Hematopoietic multipotent progenitor cell (in vitro differentiated cells): ENCODE results near the gene PDPK1. TPM values are rescaled to one million over a fixed set of nuclear protein-coding genes. Genes with fewer than 3 reads are reported as not detected.

ENCODE experiments used
- DNase-seq, 3 donors: peaks; one replicate each; pipeline ENCODE4 v3.0.0-alpha.2; 2011 to 2015; ENCODE audit warnings: low read depth in 2 of 3, low spot score in 2 of 3
- total RNA-seq: library from RNA; depleted of rRNA; stranded (reverse); fragments of >200 nt; gene quantifications from one replicate; pipeline ENCODE4 v1.2.3, GENCODE V29; 2012

Gene PDPK1
- total RNA-seq, result 21.5 TPM

DNA sequence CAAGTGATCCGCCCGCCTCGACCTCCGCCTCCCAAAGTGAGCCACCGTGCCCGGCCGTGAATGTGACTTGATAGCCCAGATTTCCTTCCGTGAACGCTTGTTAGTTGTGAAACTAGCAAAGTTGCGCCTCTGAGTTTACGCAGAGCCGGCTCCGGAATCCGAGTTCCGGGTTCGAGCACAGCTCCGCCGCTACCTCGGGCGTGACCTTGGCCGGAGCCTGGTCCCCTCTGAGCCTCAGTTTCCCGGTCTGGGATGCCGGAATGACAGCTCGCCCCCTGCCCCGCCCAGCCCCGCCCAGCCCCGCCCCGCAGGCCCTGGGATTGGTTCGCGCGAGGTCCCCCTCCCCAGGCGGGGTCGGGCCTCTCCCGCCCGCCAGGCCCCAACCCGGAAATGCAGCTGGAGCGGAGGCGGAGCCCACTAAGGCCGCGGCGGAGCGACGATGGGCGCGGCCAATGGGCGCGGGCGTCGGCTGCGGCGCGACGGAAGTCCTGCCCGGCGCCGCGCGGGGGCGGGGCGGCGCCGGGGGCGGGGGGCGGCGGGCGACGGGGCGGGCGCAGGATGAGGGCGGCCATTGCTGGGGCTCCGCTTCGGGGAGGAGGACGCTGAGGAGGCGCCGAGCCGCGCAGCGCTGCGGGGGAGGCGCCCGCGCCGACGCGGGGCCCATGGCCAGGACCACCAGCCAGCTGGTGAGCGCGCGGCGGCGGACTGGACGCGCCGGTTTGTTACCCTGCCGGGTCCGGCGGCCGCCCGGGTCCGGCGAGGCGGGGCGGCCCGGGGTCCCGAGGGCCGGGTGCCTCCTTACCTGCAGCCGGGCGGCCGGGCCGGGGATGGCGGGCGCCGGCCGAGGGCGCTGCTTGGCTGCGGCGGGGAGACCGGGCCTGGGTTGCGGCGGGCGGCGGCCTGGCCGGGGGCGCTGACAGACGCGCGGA lies at the start of gene PDPK1:
PDPK1 (plus strand) TSS at position 571 of the 929 bp plus-strand sequence; CDS start at position 663, 92 bp downstream.
- DNase-seq, result peak; percentile 83 to 97 (median 93)

DNA sequence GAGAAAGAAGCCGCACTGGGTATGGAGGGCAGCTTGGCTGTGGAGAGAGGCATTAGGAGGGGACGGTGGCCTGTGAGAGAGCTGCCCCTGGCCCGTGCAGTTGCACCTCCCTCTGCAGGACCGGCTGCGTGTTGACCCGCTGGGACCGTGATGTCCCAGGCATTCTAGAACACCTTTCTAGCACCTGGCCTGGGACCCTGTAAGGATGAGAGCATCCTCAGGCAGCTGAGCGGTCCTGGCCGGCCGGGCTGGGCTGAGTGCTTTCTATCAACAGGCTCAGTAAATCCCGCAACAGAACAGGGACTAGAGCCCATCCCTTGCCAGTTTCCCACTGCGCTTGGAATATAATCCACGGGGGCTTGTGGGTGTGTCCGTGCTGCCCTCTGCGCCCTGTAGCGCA lies 48.2 kb upstream of the PDPK1 start:
- no peak for DNase-seq

DNA sequence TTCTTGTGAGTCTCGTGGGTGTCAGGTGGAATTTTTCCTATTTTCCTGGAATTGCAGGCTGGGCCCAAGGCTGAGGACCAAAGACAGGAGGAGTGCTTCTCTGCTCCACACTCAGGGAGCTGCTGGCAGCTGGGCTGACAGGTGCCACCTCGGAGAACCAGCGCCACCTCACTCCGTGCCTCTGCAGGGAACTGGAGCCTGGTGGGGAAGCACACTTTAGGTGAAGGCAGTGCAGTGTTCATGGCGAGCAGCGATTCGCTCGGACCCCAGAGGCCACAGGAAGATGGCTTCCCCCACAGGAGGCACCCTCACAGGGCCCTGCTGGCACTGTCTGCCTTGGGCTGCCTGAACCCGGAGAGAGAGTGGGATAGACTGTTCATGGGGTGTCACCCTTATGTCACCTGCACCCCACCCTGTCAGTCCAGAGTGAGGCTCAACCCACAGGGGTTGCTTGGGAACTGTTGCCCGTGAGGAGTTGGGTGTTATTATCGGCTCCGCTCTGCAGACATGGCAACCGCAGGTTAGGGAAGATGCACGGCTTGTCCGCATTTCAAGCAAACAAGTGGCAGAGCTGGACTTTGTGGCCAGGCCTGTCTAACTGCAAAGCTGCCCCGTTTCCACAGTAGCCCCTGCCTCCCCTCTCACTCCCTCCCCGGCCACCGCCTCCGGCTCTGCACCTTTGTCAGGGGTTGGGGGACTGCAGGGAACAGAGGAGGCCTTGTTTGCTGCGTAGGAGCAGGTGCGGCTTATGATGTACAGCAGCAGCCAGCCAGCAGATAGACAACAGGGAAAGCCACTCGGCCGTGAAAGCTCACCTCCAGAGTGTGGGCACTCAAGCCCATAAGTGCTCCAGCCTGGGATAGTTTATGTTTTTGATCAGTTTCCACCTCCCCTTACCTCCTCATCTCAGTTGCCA lies 47.4 kb upstream of the PDPK1 start:
- DNase-seq, result no peak

DNA sequence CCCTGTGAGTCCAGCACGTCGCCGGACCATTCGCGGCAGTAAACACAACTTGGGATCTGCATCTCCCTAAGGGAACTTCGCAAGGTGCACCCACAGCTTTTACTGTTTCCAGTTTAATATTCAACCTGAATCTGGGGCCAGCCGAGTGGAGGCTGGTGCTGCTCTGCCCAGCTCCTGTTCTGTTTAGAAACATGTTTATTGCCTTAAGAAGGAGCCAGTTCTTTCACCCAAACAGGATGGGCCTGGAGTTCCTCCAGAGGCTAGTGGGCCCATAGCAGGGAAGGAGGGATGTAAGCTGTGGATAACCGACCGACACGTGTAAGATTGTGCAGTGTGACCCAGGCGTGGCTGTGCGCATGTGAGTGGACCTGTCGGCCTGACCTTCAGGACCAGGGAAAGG lies 45.5 kb upstream of the PDPK1 start:
- DNase-seq, result no peak

DNA sequence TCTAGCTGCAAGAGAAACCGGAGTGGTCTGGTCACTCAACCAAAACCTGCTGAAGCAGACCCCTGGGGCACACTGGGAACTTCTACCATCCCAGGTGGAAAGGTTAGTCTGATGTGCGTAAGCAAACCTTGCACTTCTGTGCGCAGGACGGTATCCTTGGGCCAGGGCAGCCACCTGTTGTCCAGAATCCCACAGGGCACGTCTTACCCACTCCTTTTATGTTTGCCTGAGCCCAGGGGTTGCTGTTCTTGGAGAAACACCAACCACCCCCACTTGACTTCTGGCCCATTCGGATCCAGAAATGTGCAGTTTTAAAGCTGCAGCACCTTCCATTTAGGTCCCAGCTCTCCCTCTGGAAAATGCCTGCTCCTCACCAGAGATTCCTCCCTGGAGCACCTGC lies 44.2 kb upstream of the PDPK1 start:
- no peak for DNase-seq

DNA sequence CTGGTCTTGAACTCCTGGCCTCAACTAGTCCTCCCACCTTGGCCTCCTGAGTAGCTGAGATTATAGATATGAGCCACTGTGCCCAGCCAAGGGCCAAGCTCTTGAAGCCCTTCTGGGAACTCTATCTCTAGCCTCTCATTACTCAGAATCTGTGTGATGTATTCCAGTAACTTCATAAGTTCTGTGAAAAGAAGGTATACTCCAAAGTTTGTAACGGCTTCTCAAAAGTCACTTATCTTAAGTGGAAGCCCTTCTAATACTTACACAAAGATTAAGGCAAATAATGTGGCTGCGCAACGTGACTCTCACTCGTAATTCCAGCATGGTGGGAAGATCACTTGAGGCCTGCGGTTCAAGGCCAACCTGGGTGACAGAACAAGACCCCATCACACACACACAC lies 43.2 kb upstream of the PDPK1 start:
- no peak for DNase-seq

DNA sequence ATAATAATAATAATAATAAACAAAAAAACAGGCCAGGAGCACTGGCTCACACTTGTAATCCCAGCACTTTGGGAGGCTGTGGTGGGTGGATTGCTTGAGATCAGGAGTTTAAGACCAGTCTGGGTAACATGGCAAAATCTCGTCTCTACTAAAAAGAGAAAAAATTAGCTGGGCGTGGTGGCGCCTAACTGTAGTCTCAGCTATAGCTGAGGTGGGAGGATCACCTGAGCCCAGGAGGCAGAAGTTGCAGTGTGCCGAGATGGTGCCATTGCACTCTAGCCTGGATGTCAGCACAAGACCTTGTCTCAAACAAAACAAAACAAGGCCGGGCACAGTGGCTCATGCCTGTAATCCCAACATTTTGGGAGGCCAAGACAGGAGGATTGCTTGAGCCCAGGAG lies 42.8 kb upstream of the PDPK1 start:
- DNase-seq, result no peak

DNA sequence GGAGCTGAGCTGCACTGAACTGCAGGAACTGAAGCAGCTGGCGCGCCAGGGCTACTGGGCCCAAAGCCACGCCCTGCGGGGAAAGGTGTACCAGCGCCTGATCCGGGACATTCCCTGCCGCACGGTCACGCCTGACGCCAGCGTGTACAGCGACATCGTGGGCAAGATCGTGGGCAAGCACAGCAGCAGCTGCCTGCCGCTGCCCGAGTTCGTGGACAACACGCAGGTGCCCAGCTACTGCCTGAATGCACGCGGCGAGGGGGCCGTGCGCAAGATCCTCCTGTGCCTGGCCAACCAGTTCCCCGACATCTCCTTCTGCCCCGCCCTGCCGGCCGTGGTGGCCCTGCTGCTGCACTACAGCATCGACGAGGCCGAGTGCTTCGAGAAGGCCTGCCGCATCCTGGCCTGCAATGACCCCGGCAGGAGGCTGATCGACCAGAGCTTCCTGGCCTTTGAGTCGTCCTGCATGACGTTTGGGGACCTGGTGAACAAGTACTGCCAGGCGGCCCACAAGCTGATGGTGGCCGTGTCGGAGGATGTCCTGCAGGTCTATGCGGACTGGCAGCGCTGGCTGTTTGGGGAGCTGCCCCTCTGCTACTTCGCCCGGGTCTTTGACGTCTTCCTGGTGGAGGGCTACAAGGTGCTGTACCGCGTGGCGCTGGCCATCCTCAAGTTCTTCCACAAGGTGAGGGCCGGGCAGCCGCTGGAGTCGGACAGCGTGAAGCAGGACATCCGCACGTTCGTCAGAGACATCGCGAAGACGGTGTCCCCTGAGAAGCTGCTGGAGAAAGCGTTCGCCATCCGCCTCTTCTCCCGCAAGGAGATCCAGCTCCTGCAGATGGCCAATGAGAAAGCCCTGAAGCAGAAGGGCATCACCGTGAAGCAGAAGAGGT lies 41.4 kb upstream of the PDPK1 start:
- no peak for DNase-seq

DNA sequence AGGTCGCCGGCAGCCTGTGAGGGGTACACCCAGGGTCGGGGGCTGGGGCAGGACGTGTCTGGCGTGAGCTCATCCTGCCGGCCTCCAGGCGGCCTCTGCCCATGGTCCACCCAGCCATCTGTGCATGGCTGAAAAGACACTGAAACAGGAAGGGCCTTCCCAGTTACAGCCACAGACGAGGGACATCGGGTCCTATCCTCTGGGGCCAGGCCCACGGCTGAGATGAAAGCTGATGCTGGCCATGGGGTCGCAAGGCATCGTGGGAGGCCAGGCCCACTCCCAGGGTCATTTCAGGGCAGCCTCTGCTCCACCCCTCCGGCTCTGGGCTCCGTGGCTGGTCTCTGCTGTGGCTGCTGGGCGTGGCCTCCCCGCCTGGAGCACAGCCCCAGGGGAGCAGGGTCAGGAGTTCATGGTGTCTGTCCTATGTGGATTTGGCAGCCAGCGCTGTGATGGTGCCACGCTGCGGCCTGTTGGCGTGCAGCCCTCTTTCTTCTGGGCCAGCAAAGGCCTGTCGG lies 40.6 kb upstream of the PDPK1 start:
- no peak for DNase-seq

DNA sequence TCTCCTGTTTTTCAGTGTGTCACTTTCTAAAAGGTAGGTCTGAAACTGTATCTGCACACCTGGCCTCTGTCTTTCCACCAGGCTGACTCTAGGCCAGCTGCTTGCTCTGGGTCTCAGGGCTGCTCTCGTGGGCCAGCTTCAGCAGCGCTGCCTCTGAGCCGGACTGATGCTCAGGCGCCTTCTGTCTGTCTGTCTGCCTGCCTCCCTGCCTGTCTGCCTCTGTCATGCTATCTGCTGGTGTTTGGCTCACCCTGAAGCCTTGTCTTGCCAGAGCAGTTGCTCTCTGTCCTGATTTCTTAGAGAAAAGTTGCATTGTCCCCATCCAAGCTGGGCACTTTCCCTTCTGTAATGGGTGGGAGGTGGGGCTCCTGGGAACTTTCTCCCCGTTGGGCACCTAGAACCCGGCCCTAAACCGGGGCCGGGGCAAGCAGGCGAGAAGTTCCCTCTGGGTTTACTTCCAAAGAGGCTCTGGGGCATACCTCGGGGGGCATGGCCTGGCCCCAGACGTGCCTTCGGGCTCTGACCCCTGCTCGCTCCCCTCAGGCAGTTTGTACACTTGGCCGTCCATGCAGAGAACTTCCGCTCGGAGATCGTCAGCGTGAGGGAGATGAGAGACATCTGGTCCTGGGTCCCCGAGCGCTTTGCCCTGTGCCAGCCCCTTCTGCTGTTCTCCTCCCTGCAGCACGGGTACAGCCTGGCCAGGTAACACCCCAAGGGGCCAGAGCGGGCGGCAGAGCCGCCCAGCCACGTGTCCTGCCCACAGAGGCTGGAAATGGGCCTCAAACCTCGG lies 39.9 kb upstream of the PDPK1 start:
- DNase-seq, result no peak

DNA sequence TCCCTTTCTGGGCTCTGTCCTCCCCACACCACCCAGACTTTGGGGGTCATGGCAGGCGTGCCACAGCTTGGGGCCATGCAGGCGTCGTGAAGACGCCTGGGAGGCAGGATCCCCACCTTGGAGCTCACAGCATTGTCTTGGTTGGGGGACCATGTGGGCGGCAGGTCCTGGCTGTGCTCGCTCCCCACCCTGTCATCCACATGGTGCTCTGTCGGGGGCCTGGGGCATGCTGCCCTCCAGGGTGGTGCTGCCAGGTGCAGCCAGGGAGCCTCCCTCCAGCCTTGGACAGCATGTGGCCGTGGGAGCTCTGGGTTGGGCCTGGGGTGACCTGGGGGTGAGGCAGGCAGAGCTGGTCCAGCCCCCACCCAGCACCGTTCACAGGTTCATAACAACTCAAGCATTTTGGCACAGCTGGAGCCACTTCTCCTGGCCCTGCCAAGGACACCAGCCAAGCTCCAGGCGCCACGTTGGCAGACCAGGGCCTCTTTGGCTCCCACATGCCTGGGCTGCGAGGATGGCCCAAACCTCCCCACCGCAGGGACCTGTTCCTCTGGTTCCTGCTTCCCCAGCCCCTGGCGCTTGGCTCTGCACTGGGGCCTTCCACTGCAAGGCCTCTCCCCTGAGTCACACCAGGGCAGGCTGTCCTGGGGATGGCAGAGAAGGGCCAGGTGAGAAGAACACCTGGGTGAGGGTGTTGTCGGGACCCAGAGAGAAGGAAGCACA lies 39.1 kb upstream of the PDPK1 start:
- DNase-seq, result no peak

DNA sequence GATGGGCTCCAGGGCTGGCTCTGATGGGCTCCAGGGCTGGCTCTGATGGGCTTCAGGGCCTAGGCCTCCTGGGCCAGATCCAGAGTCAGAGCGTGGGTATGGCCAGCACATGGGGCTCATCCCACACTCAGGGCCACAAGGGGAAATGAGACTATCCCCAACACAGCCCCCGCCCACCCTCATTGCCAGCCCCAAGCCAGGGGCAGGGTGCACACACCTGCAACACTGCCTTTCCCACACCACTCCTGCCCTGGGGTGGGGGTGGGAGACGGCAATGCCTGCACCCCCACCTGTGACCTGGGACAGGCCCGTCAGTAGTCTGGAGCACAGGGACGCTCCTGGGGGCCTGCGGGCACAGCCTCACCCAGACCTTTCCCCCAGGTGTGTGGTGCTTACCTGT lies 38.4 kb upstream of the PDPK1 start:
- no peak for DNase-seq

DNA sequence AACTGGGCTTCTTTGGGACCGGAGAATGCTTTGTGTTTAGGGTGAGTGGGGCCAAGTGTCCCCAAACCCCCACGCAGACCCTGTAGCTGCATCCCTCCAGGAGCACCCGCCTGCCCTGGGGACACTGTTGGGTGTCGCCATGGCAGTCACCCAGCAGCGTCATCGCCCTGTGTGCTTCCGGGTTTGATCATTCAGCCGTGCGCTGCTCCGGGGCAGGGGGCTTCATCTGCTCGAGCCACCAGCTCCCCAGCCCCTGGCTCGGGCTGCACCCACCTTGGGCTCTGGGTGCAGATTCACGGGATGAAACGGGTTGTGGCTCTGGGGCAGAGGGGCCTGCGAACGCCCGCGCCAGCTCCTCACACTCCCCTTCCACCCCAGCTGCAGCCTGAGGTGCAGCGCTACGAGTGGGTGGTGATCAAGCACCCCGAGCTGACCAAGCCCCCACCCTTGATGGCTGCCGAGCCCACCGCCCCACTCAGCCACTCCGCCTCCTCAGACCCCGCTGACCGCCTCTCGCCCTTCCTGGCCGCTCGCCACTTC lies 37.9 kb upstream of the PDPK1 start:
- DNase-seq, result no peak

DNA sequence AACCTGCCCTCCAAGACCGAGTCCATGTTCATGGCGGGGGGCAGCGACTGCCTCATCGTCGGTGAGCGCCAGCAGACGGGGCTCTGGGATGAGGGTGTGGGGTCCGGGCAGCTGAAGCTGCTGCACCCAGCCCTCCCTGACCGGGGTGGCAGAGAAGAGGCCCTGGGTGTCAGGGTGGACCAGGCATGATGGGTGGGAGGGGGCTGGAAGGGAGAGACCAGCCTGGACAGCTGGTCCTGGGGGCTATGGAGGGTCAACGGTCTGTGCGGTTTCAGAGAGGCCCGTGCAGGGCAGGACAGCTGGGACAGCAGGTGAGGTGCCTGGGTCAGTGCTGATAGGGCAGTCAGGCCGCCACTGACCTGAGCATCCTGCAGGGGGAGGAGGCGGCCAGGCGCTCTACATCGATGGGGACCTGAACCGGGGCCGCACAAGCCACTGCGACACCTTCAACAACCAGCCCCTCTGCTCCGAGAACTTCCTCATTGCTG lies 37.3 kb upstream of the PDPK1 start:
- no peak for DNase-seq

DNA sequence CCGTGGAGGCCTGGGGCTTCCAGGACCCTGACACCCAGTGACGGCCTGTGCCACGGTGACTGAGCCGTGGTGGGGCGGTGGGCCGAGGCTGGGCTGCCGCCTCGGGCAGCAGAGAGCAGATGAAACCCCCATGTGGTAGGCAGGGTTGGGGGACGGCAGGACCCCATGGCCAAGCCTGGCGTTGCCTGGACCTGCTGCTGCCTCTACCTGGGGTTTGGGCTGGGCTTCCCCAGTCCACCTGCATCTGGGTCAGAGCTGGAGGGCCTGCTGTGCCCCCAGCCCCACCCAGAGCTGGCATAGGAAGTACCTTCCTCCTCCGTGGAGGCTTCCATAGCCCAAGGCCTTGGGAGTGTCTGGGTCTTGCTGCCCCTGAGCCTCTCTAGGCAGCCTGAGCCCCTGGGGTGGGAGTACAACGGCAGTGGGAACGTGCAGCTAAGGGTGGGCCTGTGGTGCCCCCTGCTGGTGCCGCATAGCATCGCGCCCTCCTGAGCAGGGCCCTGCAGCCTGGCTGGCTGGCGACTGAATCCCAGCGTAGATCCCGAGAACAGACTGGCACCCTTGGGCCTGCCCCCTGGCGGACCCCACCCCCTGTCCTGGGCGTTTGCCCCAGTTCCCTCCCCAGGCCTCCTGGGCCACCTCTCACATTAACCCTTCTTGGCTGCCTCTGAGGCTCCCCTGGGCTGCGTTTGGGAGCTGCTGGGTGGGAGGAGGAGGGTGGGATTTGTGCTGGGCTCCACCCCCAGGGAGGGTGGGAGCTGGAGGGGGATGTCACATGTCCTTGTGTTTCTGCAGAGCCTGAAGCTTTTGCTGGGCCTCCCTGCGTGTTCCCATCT lies 36.7 kb upstream of the PDPK1 start:
- DNase-seq, result peak; percentile 72 to 86 (median 82)

DNA sequence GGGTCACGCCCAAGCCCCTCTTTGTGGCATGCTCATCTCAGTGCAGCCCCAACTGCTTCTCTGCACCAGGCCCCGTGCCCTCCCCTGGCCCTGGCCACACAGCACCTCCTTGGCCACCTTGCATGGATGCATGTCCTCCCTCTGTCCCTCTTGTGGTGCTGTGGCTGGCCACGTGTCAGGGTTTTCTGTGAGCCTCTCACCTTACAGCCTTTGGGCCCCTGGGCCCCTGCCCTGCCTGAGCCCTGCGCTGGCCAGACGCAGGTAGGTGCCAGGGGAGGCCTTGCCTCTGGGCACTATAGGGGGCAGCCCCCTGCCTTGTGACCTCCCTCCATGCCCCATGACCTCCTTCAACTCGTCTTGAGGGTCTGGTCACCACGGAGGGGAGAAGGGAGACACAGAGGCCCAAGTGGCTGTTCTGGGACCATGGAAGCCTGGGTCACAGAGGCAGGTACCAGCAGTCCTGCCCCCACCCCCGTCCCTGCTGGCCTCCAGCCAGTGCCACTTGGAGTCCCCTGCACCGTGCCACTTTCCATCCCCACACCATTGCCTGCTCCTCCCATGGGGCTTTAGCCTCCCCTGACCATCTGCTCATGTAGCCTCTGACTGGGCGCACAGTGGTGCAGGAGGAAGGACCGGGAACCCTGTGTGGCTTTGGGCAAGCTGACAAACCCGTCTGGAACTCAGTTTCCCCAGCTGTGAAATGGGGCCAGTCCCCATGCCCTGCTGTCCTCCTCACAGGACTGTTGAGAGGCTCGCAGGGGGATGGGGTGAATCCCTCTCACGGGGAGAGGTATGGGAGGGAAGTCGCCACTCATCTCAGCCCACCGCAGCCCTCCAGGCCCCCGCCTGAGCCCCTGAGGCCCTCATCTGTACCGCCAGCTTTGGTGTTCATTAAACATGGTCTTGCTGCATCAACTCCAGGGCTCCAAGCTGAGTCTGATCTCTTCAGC lies 35.6 kb upstream of the PDPK1 start:
- no peak for DNase-seq
